NOMO-1 treated with DMSO at 0.1 percent for 48 hours (cell line): ENCODE data around the gene MYL11.

Experiments used
- DNase-seq: peaks from one replicate; lab custom pipeline; 2025; ENCODE audit not compliant: unreplicated experiment; lab: John Stamatoyannopoulos, UW

Gene MYL11

GRCh38 chr16:30353438-30354129 is 21.0 kb upstream of the MYL11 start:
- no peak for DNase-seq

GRCh38 chr16:30354423-30355143 is 20.0 kb upstream of the MYL11 start:
- DNase-seq = peak; percentile 14

GRCh38 chr16:30355144-30355953 is 19.3 kb upstream of the MYL11 start, which contains the start of gene CD2BP2:
CD2BP2 (minus strand) TSS chr16:30355308; CDS start chr16:30354681, 627 bp downstream.
- peak; percentile 97 for DNase-seq

DNA sequence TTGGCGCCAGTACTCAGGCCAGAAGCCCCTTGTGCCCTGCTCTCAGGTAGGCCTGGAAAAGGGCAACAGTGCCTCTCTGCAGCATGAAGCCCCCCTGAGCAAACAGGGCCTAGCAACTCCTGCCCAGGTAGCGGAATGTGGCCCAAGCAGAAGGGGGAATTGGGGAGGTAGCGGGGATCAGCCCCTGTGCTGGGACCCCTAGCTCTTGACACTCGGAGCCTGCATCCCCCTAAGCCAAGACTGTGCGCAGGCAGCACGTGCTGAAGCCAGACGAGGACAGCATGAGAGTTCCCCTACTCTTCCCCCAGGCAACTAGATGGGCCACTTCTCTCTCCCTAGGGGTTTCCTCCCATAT is 18.7 kb upstream of the MYL11 start:
- no peak for DNase-seq

DNA sequence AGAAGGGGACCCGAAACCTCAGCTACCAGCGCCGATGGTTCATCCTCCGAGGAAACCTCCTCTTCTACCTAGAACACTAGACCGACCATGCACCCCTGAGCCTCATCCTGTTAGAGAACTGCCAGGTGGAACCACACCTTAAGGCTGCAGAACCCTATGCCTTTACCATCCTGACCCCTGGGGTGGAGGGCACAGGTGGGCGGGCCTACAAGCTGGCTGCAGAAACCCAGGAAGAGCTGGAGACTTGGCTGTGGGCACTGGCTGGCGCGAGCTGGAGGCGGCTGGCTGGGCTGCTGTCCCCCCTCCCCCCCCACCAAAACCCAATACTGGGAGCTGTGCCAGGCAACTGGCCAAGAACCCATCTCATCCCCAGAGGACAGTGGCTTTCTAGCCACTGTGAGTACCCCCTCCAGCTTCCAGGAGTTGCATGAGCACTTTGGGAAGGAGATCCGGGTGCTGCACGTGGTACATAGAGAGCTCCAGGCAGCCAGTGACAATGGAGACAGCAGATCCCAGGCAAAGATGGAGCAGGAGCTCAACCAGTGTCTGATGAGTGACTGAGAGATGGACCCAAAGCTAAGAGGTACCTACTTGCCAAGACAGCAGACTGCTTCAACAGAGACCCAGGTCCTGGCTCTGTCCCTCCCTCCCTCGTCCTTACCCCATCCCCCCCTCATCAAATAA is 18.1 kb upstream of the MYL11 start:
- DNase-seq = no peak

GRCh38 chr16:30357085-30357714 is 17.4 kb upstream of the MYL11 start:
- no peak for DNase-seq

DNA sequence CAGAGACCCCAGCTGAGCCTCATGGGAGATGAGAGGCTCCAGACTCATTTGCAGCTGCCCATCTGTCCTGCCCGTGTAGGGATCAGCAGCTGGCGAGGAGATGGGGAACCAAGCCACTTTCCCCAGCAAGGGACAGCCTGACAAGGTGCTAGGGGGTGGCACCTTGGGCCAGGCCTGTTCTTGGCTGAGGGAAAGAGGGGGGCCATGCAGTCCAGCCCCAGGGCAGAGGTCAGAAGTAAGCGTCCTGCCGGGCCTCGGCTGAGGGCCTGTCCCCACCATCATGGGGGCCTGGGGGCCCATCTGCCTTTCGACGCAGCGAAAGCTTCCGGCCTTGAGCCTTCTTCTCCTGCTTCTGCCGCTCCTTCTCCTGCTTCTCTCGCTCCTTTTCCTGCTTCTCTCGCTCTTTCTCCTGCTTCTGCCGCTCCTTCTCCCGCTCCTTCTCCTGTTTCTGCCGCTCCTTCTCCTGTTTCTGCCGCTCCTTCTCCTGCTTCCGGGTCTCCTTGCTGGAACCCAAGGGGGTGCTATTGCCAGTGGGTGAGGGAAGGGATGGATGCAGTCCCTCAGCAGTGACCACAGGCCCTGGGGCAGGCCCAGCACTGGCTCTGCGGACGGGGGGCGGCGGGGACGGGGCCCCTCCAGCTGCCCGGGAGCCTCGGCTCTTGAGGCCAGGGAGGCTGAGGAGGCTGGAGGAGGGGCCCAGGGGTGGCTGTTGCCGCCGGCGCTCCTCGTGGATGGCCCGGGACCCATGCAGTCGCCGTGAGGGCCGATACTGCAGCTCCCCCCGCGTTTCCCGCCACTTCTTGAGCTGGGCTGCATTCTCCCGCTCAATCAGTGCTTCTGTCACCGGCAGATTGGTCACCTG is 16.7 kb upstream of the MYL11 start:
- DNase-seq = no peak

- no peak for DNase-seq
These were observed 16.0 kb upstream of the MYL11 start for GRCh38 chr16:30358577-30358936.

DNA sequence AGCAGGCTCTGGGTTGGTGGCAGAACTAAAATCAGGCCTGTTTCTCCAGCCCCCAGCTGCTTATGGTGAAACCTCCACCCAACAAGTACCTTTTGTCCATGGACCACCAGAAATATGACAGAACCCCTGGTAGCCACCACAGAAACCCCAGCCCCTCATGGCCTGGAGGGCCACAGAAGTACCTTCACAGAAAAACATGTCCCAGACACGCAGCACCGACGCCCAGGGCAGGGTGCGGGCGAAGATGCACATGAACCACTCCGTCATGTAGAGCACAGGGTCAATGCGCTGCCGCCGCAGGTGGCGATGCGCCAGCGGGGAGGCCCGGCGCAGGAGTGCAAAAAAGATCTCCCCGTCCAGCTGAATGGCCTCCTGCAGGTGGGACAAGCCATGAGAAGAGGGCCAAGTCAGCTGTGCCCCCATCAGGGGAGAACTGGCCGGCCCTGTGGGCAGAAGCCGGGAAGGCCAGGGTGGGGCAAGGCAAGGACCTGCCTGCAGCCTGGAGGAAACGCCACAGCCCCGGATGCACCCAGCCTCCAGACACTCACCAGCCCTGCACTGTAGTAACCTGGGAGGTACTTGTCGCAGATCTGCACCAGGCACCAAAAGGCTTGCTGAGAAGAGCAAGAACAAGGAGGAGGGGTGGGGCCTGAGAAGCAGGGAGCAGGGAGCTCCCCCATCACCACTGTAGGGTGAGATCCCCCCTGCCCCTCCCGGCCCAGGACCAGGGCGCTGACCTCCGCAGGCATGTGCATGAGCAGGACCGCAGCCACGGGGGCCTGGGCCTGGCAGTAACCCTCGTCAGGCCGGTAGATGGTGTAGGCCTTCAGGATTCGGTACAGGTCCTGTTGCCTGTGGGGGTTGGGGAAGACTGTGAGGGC is 15.4 kb upstream of the MYL11 start:
- DNase-seq = no peak

GRCh38 chr16:30359871-30360170 is 14.8 kb upstream of the MYL11 start:
- no peak for DNase-seq

GRCh38 chr16:30361180-30361579 is 13.4 kb upstream of the MYL11 start:
- no peak for DNase-seq

DNA sequence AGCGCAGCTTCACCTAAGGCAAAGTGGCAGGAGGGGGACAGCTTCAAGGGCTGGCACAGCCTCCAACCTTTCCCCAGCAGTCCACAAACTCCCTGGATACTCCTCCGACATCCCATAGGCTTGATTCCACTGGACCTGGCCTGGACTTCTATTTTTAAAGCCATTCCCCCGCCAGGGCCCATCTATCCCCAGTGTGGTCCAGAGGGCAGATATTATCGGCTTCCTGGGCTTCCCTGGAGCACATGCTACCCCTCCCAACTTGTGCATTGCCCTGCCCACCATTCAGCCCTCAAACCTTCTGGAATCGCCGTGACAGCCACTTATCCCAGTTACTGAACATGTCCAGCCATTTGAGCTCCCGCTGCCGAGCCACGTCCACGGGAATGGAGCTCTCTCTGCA is 9.4 kb upstream of the MYL11 start:
- no peak for DNase-seq

DNA sequence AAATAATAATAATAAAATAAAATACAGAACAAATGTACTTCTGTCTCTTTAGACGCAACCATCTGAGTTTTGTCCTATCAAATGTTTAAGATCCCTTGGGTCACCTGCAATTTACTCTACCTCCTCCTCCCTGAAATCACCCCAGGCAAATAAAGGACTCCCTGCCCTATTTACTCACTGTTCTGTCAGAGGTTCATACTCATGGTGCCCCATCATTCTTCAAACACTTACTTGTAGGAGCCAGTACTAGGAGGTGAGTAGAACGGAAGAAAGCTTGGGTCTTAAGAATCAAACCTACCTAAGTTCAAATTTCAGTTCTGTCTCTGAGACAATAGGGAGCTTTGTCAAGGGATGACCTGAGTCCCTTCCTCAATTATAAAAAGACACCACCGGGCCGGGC is 8.1 kb upstream of the MYL11 start:
- no peak for DNase-seq

- DNase-seq = no peak
These were observed 7.1 kb upstream of the MYL11 start for GRCh38 chr16:30367349-30368009.

DNA sequence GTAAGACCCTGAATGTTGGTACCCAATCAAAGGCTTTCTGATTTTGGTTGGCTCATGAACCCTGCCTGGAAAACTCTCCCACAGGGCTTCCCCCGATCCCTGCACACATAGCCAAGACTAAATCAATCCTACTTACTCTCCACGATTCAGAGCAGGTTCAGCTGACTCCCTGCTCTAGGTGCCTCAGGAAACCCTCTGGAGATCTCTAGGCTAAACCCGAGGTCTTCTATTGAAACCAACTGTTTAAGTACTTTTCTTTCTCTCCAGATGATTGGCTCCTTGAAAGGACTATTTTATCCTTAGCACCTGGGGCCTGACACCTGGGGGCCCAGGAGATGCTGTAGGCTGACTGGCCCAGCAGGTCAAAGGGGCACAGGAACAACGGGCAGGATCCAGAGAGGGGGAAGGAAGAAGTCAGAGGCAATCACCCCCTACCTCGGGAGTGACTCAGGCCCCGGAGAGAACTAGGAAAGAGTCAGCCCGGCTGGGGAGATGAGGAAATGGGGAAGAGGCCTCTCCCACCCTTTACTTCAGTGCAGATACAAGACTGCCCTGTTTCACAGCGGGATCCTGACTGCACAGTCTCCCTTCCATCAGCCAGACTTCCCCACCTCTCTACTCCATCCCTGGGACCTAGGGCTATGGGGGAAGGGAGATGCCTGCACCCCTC is 6.3 kb upstream of the MYL11 start:
- peak; percentile 65 for DNase-seq

DNA sequence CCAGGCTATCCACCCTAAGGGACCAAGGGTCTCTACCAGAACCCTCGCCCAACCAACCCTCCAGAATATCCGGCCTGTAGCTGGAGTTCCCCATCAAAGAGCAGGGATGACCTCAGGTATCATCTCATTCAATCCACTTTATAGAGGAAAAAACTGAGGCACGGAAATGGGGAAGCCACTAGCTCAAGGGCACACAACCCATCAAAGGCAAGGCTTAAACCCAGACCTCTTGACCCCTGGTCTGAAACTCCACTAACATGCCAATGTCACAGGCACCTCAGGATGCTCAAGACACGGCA is 5.9 kb upstream of the MYL11 start:
- no peak for DNase-seq

- no peak for DNase-seq
These were observed 5.3 kb upstream of the MYL11 start for GRCh38 chr16:30369091-30369937.
